ENCODE data around the gene CPXM1.

The CPXM1 gene

GRCh38 chr20:2747676-2748235, 52.7 kb downstream of the CPXM1 start:
- DNase-seq: no peak

DNA sequence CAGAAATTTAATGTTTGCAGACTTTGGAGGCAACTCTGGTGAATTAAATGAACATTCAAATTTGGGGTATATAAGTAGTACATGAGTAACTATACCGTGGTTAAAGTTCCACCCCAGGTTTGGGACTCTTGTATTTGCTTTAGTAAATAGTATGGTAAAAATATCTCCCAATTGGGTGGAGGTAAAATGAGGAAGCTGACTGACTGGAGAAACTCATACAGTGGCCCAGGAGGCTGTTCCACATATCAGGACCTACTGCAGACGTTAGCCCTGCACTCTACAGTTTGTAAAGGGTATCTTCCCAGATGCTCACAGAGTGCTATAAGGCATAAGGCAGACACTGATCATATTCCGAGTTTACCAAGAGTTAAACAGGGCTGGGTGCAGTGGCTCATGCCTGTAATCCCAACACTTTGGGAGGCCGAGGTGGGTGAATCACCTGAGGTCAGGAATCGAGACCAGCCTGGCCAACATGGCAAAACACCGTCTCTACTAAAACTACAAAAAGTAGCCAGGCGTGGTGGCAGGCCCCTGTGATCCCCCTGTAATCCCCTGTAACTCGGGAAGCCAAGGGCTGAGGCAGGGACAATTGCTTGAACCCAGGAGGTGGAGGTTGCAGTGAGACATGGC, 53.7 kb downstream of the CPXM1 start:
- no peak for DNase-seq

GRCh38 chr20:2745936-2746635, 54.3 kb downstream of the CPXM1 start:
- no peak for DNase-seq

DNA sequence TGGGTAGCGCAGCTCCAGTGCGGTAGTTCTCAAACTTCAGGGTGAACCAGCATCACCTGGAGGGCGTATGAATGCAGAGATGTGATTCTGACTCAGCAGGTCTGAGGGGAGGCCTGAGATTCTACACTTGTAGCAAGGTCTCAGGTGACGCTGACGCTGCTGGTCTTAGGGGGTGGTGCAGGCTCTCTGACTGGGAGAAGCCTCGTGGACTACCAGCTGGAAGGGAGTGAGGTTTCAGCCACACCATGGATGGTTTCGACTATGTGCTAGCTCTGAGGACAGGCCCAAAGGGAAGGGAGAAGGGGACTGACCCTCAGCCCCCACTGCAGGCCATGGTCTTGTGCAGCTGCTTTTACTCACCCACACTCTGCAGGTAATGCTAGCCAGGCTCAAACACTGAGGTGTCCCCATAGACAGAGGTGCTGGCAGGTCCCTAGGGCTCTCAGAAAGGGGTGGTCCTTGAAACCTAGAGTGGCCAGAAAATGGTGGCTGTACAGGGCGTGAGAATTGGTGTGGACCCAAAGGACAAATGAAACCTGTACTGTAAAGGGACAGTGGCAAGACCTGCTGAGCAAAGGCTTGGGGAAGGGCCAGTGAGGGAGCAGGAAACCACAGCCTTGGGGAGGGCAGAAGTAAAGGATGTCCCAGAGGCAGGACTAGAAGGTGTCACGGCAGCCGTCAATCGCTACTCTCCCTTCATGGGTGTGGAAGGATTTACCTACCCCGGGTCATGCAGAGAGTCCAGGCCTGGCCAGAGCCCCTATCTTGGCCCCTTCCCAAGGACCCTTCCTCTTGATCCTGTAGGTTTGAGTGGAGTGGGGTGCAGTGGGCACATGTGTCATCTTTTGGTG, 55.1 kb downstream of the CPXM1 start:
- no peak for DNase-seq

Measured in NCI-H446 (cell line).